Neural progenitor cell (in vitro differentiated cells): Measurements from ENCODE around the gene ARHGAP15. TPM values are rescaled to one million over a fixed set of nuclear protein-coding genes. Genes with fewer than 3 reads are reported as not detected.
A peak's percentile ranks its signal among the peaks of the same experiment; 100 is the strongest.

ENCODE experiments used
- DNase-seq: peaks from one replicate; pipeline ENCODE4 v3.0.0-alpha.2; 2016; ENCODE audit warnings: low spot score
- H2AFZ ChIP-seq: fragments of 200-600 bp; sonication (generic); replicated peaks from 2 replicates; pipeline ENCODE4 v1.6.1; 2016; ENCODE audit warnings: antibody characterized with exemption
- H3F3A ChIP-seq: fragments of 200-600 bp; sonication (generic); 2 replicates; pipeline ENCODE4 v1.6.1; 2016; ENCODE audit warnings: antibody characterized with exemption, low read depth
- H3K27ac ChIP-seq: fragments of 200-600 bp; sonication (generic); 2 replicates; pipeline ENCODE4 v1.5.1; 2016; ENCODE audit warnings: mild to moderate bottlenecking
- H3K27me3 ChIP-seq: fragments of 200-600 bp; sonication (generic); 2 replicates; pipeline ENCODE4 v1.6.1; 2016; ENCODE audit warnings: mild to moderate bottlenecking, moderate library complexity
- H3K36me3 ChIP-seq: fragments of 200-600 bp; sonication (generic); 2 replicates; pipeline ENCODE4 v1.5.1; 2016
- H3K4me1 ChIP-seq: fragments of 200-600 bp; sonication (generic); 2 replicates; pipeline ENCODE4 v1.6.1; 2016; ENCODE audit warnings: mixed run types
- H3K4me2 ChIP-seq: fragments of 200-600 bp; sonication (generic); 2 replicates; pipeline ENCODE4 v1.6.1; 2016
- H3K4me3 ChIP-seq: fragments of 200-600 bp; sonication (generic); 2 replicates; pipeline ENCODE4 v1.5.1; 2016
- H3K79me2 ChIP-seq: fragments of 200-600 bp; sonication (generic); 2 replicates; pipeline ENCODE4 v1.6.1; 2016; ENCODE audit warnings: low read depth
- H3K9ac ChIP-seq: fragments of 200-600 bp; sonication (generic); 2 replicates; pipeline ENCODE4 v1.6.1; 2016
- H3K9me3 ChIP-seq: fragments of 200-600 bp; sonication (generic); 2 replicates; pipeline ENCODE4 v1.5.1; 2016; ENCODE audit warnings: low read depth
- H4K20me1 ChIP-seq: fragments of 200-600 bp; sonication (generic); 2 replicates; pipeline ENCODE4 v1.6.1; 2016; ENCODE audit warnings: low read depth
- H3K27ac Mint-ChIP-seq: 3 replicates; pipeline ENCODE4 v1.8.0; 2021; ENCODE audit warnings: mixed read lengths
- H3K27me3 Mint-ChIP-seq: 2 replicates; pipeline ENCODE4 v1.8.0; 2022; ENCODE audit warnings: low read depth, mild to moderate bottlenecking, inconsistent platforms, moderate library complexity, mixed read lengths; ENCODE audit not compliant: insufficient read depth
- H3K36me3 Mint-ChIP-seq: 3 replicates; pipeline ENCODE4 v1.8.0; 2021; ENCODE audit warnings: mixed read lengths
- H3K4me1 Mint-ChIP-seq: 3 replicates; pipeline ENCODE4 v1.8.0; 2021; ENCODE audit warnings: mixed read lengths
- H3K4me3 Mint-ChIP-seq: 3 replicates; pipeline ENCODE4 v1.8.0; 2021; ENCODE audit warnings: mild to moderate bottlenecking, moderate library complexity, mixed read lengths
- H3K9me3 Mint-ChIP-seq: 3 replicates; pipeline ENCODE4 v1.8.0; 2020; ENCODE audit warnings: mixed read lengths
- CTCF ChIP-seq: fragments of 200-600 bp; sonication (generic); IDR thresholded peaks from 2 replicates; pipeline ENCODE4 v1.5.1; 2017; ENCODE audit warnings: antibody characterized with exemption, mild to moderate bottlenecking
- EZH2 ChIP-seq: fragments of 200-600 bp; sonication (generic); IDR thresholded peaks from 2 replicates; pipeline ENCODE4 v1.6.1; 2017; ENCODE audit warnings: antibody characterized with exemption, mild to moderate bottlenecking, moderate library complexity
- EZH2phosphoT487 ChIP-seq: fragments of 200-600 bp; sonication (generic); IDR thresholded peaks from 2 replicates; pipeline ENCODE4 v1.6.1; 2017; ENCODE audit warnings: antibody characterized with exemption
- total RNA-seq: library from RNA; depleted of rRNA; stranded (reverse); fragments of >200 nt; gene quantifications from 2 replicates; pipeline ENCODE4 v1.2.3, GENCODE V29; 2015; ENCODE audit warnings: low replicate concordance

The ARHGAP15 gene
- total RNA-seq, 1 donor from 2014 or later, result 5.9 TPM

GRCh38 chr2:143146366-143146765 is 17.1 kb downstream of the ARHGAP15 start:
- no peak for DNase-seq

GRCh38 chr2:143146815-143147530 is 17.8 kb downstream of the ARHGAP15 start:
- no peaks in the 10 kb centered on the region for H4K20me1 ChIP-seq
- no peaks in the 10 kb centered on the region for H3K9me3 ChIP-seq
- no peaks in the 10 kb centered on the region for H3K36me3 ChIP-seq
- H3K4me2 ChIP-seq, result no peak overlapping the region
- H3F3A ChIP-seq, result no peaks in the 10 kb centered on the region
- no peaks in the 10 kb centered on the region for H3K27me3 ChIP-seq
- H2AFZ ChIP-seq, result peak overlapping the region; percentile 61
- H3K36me3 Mint-ChIP-seq, result no peaks in the 10 kb centered on the region
- no peaks in the 10 kb centered on the region for H3K4me1 Mint-ChIP-seq
- no peak for TF ChIP-seq EZH2
- no peak for TF ChIP-seq EZH2phosphoT487
- TF ChIP-seq CTCF, result no peak
- no peaks in the 10 kb centered on the region for H3K27me3 Mint-ChIP-seq
- no peaks in the 10 kb centered on the region for H3K9me3 Mint-ChIP-seq
- DNase-seq, result no peak
- H3K79me2 ChIP-seq, result no peaks in the 10 kb centered on the region
- H3K27ac ChIP-seq, result no peak overlapping the region
- no peaks in the 10 kb centered on the region for H3K4me1 ChIP-seq
- H3K4me3 ChIP-seq, result no peak overlapping the region
- no peak overlapping the region for H3K27ac Mint-ChIP-seq
- H3K4me3 Mint-ChIP-seq, result no peak overlapping the region
- no peak overlapping the region for H3K9ac ChIP-seq

More at GRCh38 chr2:143146366-143146765, 17.1 kb downstream of the ARHGAP15 start:
- Histone ChIP-seq H3K36me3 (no peaks in the 10 kb centered on the region), H3K9me3 (no peaks in the 10 kb centered on the region), H3K4me3 (no peak overlapping the region), H3K9ac (no peak overlapping the region), H2AFZ (no peak overlapping the region), H4K20me1 (no peaks in the 10 kb centered on the region), H3K27ac (no peak overlapping the region), H3K4me1 (no peaks in the 10 kb centered on the region), H3K27me3 (no peaks in the 10 kb centered on the region), H3F3A (no peaks in the 10 kb centered on the region), H3K4me2 (no peak overlapping the region), H3K79me2 (no peaks in the 10 kb centered on the region)
- Mint-ChIP-seq H3K36me3 (no peaks in the 10 kb centered on the region), H3K9me3 (no peaks in the 10 kb centered on the region), H3K27ac (no peak overlapping the region), H3K4me3 (no peak overlapping the region), H3K4me1 (no peaks in the 10 kb centered on the region), H3K27me3 (no peaks in the 10 kb centered on the region)
- TF ChIP-seq EZH2 (no peak), CTCF (no peak), EZH2phosphoT487 (no peak)

- Histone ChIP-seq H3K9ac (no peak overlapping the region), H3K4me2 (no peak overlapping the region), H3K36me3 (no peaks in the 10 kb centered on the region), H3K4me1 (no peaks in the 10 kb centered on the region), H3K9me3 (no peaks in the 10 kb centered on the region), H3K79me2 (no peaks in the 10 kb centered on the region), H3K4me3 (no peak overlapping the region), H4K20me1 (no peaks in the 10 kb centered on the region), H2AFZ (no peak overlapping the region), H3F3A (no peaks in the 10 kb centered on the region), H3K27ac (no peak overlapping the region), H3K27me3 (no peaks in the 10 kb centered on the region)
- no peak for DNase-seq
- Mint-ChIP-seq H3K36me3 (no peaks in the 10 kb centered on the region), H3K4me1 (no peaks in the 10 kb centered on the region), H3K9me3 (no peaks in the 10 kb centered on the region), H3K4me3 (no peak overlapping the region), H3K27ac (no peak overlapping the region), H3K27me3 (no peaks in the 10 kb centered on the region)
- TF ChIP-seq EZH2phosphoT487, result no peak
- no peak for TF ChIP-seq EZH2
- TF ChIP-seq CTCF, result no peak
These were observed 18.8 kb downstream of the ARHGAP15 start for GRCh38 chr2:143148011-143148410.
